Activated T-cell treated with anti-CD3 and anti-CD28 coated beads, Interleukin-2, amount 50 U/mL, for 72 hours (primary cell): ENCODE results near the gene CHCHD2. TPM values are rescaled to one million over a fixed set of nuclear protein-coding genes. Genes with fewer than 3 reads are reported as not detected.
"Not testable (repeated sequence)": the region's sequence is repeated elsewhere in the genome, so short reads cannot be mapped to it uniquely, and the experiment has no call there.

Source experiments
- ATAC-seq, 2 donors: fragments of 150-1000 bp; cut with Tn5 transposase; replicated peaks in 1 of 2; 2 replicates each; pipeline ENCODE4 v1.10.0; 2021; ENCODE audit warnings: moderate library complexity in 2 of 2, mild to moderate bottlenecking in 1 of 2
- DNase-seq, 2 donors: peaks; one replicate each; pipeline ENCODE4 v3.0.0; 2021 to 2022; ENCODE audit warnings: mixed read lengths in 1 of 2
- H3K27ac Mint-ChIP-seq: one replicate; pipeline ENCODE4 v1.8.0; 2022; ENCODE audit warnings: mild to moderate bottlenecking, moderate library complexity, mixed read lengths
- H3K27me3 Mint-ChIP-seq: one replicate; pipeline ENCODE4 v1.8.0; 2022; ENCODE audit warnings: low read depth, mixed read lengths
- H3K36me3 Mint-ChIP-seq, 2 donors: one replicate each; pipeline ENCODE4 v1.8.0; 2022; ENCODE audit warnings: mixed read lengths in 2 of 2, mild to moderate bottlenecking in 1 of 2; ENCODE audit not compliant: insufficient read depth in 2 of 2
- H3K4me1 Mint-ChIP-seq: one replicate; pipeline ENCODE4 v1.8.0; 2022; ENCODE audit warnings: low read depth, mixed read lengths
- H3K4me3 Mint-ChIP-seq, 2 donors: one replicate each; pipeline ENCODE4 v1.8.0; 2022; ENCODE audit warnings: mild to moderate bottlenecking in 2 of 2, mixed read lengths in 2 of 2, moderate library complexity in 2 of 2
- H3K9me3 Mint-ChIP-seq, 2 donors: one replicate each; pipeline ENCODE4 v1.8.0; 2022; ENCODE audit warnings: mixed read lengths in 2 of 2
- total RNA-seq, 2 donors: library from RNA; stranded (reverse); gene quantifications; one replicate each; pipeline ENCODE4 v1.2.3, GENCODE V29; 2022

CHCHD2 gene
- total RNA-seq, 2 donors from 2014 or later: 437 to 452 TPM

- DNase-seq (no peak), ATAC-seq (no peak)
- H3K4me3 Mint-ChIP-seq: no peak overlapping the region
- H3K9me3 Mint-ChIP-seq: no peaks in the 10 kb centered on the region
- H3K4me1 Mint-ChIP-seq: peaks cover 5% of the 10 kb centered on the region
- peaks cover 14 to 16% of the 10 kb centered on the region in 2 donors for H3K36me3 Mint-ChIP-seq
- no peaks in the 10 kb centered on the region for H3K27me3 Mint-ChIP-seq
- H3K27ac Mint-ChIP-seq: no peak overlapping the region
These were observed 6.6 kb downstream of the CHCHD2 start for GRCh38 chr7:56099653-56100052.

- not testable (repeated sequence) for H3K4me1 Mint-ChIP-seq, ATAC-seq, DNase-seq, H3K27ac Mint-ChIP-seq, H3K4me3 Mint-ChIP-seq, H3K27me3 Mint-ChIP-seq, H3K9me3 Mint-ChIP-seq
- peaks cover 12% of the 10 kb centered on the region in 2 donors for H3K36me3 Mint-ChIP-seq
These were observed 7.9 kb downstream of the CHCHD2 start for GRCh38 chr7:56098187-56099008.

GRCh38 chr7:56097700-56098099 is 8.6 kb downstream of the CHCHD2 start:
- H3K4me1 Mint-ChIP-seq: no peaks in the 10 kb centered on the region
- H3K27ac Mint-ChIP-seq: no peak overlapping the region
- H3K36me3 Mint-ChIP-seq: peaks cover 12% of the 10 kb centered on the region in 2 donors
- DNase-seq (no peak), ATAC-seq (no peak)
- H3K9me3 Mint-ChIP-seq: no peaks in the 10 kb centered on the region
- H3K4me3 Mint-ChIP-seq: no peak overlapping the region
- H3K27me3 Mint-ChIP-seq: no peaks in the 10 kb centered on the region

GRCh38 chr7:56092789-56093531 is 13.3 kb downstream of the CHCHD2 start, which contains the start of gene PHKG1:
TSS of gene PHKG1 (minus strand) at chr7:56092952. CDS start at chr7:56088941, 4,011 bp downstream.
- Mint-ChIP-seq H3K27me3 (no peaks in the 10 kb centered on the region), H3K4me1 (no peaks in the 10 kb centered on the region), H3K36me3 (peaks cover 2 to 5% of the 10 kb centered on the region in 2 donors), H3K27ac (no peak within 1 kb of the TSS), H3K4me3 (no peak within 1 kb of the TSS), H3K9me3 (no peaks in the 10 kb centered on the region)
- DNase-seq: no peak
- ATAC-seq: peak; percentile 18 to 23

GRCh38 chr7:56092388-56092787 is 13.9 kb downstream of the CHCHD2 start:
- H3K4me1 Mint-ChIP-seq, H3K27me3 Mint-ChIP-seq, ATAC-seq, DNase-seq, H3K9me3 Mint-ChIP-seq, H3K27ac Mint-ChIP-seq, H3K4me3 Mint-ChIP-seq, H3K36me3 Mint-ChIP-seq: not testable (repeated sequence)

- Mint-ChIP-seq H3K4me3 (no peak overlapping the region), H3K36me3 (peaks cover 2 to 4% of the 10 kb centered on the region in 2 donors), H3K9me3 (no peaks in the 10 kb centered on the region), H3K27ac (no peak overlapping the region), H3K4me1 (no peaks in the 10 kb centered on the region), H3K27me3 (no peaks in the 10 kb centered on the region)
- ATAC-seq (peak; percentile 10 to 12), DNase-seq (no peak)
These were observed 14.7 kb downstream of the CHCHD2 start for GRCh38 chr7:56091591-56091990.

DNA sequence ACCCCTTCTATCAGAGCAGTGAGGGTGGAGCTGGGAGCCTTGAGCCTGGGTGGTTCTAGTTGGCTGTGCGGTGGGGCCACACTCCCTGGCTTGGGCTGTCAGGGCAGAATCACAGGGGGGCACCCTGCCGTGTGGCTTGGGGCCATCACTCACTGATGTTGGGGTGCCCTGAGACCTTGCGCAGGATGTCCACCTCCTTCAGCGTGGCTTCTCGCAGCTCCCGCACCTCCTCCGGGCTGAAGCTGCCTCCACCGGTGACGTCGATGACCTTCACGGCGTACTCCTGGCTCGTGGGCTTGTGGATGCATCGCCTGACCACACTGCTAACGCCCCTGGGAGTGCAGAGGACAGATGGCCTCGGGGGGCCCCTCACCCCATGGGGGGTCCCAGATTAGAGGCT is 18.8 kb downstream of the CHCHD2 start:
- H3K4me1 Mint-ChIP-seq: no peaks in the 10 kb centered on the region
- H3K27me3 Mint-ChIP-seq: no peaks in the 10 kb centered on the region
- peaks cover 1 to 2% of the 10 kb centered on the region in 2 donors for H3K36me3 Mint-ChIP-seq
- DNase-seq: no peak
- no peaks in the 10 kb centered on the region for H3K9me3 Mint-ChIP-seq
- no peak overlapping the region for H3K4me3 Mint-ChIP-seq
- H3K27ac Mint-ChIP-seq: no peak overlapping the region
- no peak for ATAC-seq

DNA sequence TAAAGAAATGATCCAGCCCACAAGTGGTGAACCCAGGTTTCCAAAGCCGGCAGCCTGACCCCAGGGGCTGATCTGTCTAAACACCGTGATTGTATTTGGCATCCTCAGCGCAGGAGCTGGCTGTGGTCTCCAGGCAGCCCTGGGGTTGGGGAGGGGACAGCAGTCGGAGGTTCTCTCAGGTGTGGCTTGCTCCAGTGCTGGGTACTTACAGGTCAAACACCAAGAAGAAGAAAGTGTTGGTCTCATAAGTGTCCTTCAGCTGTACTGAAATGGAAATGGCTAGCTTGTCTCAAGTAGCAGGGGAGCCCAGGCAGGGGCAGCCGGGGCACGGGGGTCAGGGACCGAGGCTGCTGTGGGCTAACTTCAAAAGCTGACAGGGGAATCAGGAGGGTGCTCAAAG is 19.5 kb downstream of the CHCHD2 start:
- Mint-ChIP-seq H3K4me1 (no peaks in the 10 kb centered on the region), H3K27ac (no peak overlapping the region), H3K4me3 (no peak overlapping the region), H3K36me3 (peaks cover 1 to 2% of the 10 kb centered on the region in 2 donors), H3K9me3 (no peaks in the 10 kb centered on the region), H3K27me3 (no peaks in the 10 kb centered on the region)
- DNase-seq (no peak), ATAC-seq (no peak)

DNA sequence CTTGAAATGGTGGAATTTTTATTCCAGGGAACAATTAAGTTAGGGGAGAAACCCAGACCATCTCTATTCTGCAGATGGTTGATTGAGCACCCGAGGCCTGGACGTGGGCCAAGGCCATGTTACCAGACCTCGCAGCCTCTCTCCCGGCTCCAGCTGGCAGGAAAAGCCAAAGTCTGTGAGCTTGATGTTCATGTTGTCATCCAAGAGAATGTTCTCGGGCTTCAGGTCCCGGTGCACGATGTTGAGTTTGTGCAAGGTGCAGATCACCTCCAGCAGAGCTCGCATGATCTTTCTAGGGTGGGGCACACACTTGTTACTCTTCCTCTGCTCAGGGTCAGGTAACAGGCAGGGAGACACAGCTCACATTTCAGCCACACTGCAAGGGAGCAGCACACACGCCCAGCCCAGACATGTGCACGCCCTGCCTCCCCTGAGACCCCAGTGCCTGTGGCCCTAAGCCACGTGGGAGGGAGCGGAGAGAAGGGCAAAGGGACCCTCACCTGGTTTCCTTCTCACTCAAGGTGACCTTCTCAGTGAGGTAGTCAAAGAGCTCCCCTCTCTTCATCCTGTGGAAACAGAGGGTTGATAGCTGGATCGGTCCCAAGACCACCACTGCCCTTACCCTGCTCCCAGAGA is 23.0 kb downstream of the CHCHD2 start:
- ATAC-seq (no peak), DNase-seq (no peak)
- Mint-ChIP-seq H3K27ac (no peak overlapping the region), H3K4me1 (no peaks in the 10 kb centered on the region), H3K9me3 (no peaks in the 10 kb centered on the region), H3K27me3 (no peaks in the 10 kb centered on the region), H3K4me3 (no peak overlapping the region), H3K36me3 (peaks cover 1 to 13% of the 10 kb centered on the region in 2 donors)

- no peak for ATAC-seq
- H3K27ac Mint-ChIP-seq: no peak overlapping the region
- no peak for DNase-seq
- peaks cover 2 to 14% of the 10 kb centered on the region in 2 donors for H3K36me3 Mint-ChIP-seq
- H3K27me3 Mint-ChIP-seq: no peaks in the 10 kb centered on the region
- no peaks in the 10 kb centered on the region for H3K4me1 Mint-ChIP-seq
- H3K4me3 Mint-ChIP-seq: no peak overlapping the region
- H3K9me3 Mint-ChIP-seq: no peaks in the 10 kb centered on the region
These were observed 24.5 kb downstream of the CHCHD2 start for GRCh38 chr7:56081626-56082340.

- ATAC-seq, H3K27me3 Mint-ChIP-seq, H3K4me3 Mint-ChIP-seq, DNase-seq, H3K27ac Mint-ChIP-seq, H3K9me3 Mint-ChIP-seq, H3K4me1 Mint-ChIP-seq: not testable (repeated sequence)
- H3K36me3 Mint-ChIP-seq: peaks cover 4 to 16% of the 10 kb centered on the region in 2 donors
These were observed 25.4 kb downstream of the CHCHD2 start for GRCh38 chr7:56080726-56081435.

DNA sequence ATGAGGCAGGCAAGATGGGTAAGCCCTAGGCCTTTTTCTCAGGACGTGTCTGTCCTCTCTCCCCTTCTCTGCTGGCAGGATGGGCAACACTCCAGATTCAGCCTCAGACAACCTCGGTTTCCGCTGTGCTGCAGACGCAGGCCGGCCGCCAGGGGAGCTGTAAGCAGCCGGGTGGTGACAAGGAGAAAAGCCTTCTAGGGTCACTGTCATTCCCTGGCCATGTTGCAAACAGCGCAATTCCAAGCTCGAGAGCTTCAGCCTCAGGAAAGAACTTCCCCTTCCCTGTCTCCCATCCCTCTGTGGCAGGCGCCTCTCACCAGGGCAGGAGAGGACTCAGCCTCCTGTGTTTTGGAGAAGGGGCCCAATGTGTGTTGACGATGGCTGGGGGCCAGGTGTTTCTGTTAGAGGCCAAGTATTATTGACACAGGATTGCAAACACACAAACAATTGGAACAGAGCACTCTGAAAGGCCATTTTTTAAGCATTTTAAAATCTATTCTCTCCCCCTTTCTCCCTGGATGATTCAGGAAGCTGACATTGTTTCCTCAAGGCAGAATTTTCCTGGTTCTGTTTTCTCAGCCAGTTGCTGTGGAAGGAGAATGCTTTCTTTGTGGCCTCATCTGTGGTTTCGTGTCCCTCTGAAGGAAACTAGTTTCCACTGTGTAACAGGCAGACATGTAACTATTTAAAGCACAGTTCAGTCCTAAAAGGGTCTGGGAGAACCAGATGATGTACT is 26.7 kb downstream of the CHCHD2 start:
- Mint-ChIP-seq H3K9me3 (no peaks in the 10 kb centered on the region), H3K27me3 (no peaks in the 10 kb centered on the region), H3K4me3 (no peak overlapping the region), H3K36me3 (peaks cover 4 to 16% of the 10 kb centered on the region in 2 donors), H3K4me1 (peaks cover 2% of the 10 kb centered on the region), H3K27ac (no peak overlapping the region)
- ATAC-seq (no peak), DNase-seq (no peak)
